Measurements from ENCODE around the gene USP25. TPM values are rescaled to one million over a fixed set of nuclear protein-coding genes. Genes with fewer than 3 reads are reported as not detected.

The USP25 gene
- total and polyA plus RNA-seq, 9 of the 15 experiments (the other 6 are each of a cell fraction or from before 2014, with no cell fraction given) = 7.8 to 44.9 (median 31.4) TPM

GRCh38 chr21:15839601-15840000, 109.8 kb downstream of the USP25 start:
- Histone ChIP-seq H3K9ac (ENCODE audit: insufficient read depth in 1 of 2, low read depth in 2 of 2, low read length in 2 of 2) (no peak overlapping the region), H3K9me1 (ENCODE audit: control insufficient read depth, insufficient read depth, low read length) (no peaks in the 10 kb centered on the region), H3K4me3 (no peak overlapping the region), H3K79me2 (ENCODE audit: control insufficient read depth, insufficient read depth, low read length) (no peaks in the 10 kb centered on the region), H3K4me2 (ENCODE audit: insufficient read depth, low read length) (no peak overlapping the region), H3K36me3 (ENCODE audit: control insufficient read depth, insufficient read depth, low read length) (peaks cover 35% of the 10 kb centered on the region; the same call in 2 of the 3 replicates), H3K27me3 (ENCODE audit: control insufficient read depth in 2 of 2, insufficient read depth in 2 of 2, low read length in 2 of 2) (no peaks in the 10 kb centered on the region), H3K9me3 (replicated peaks; ENCODE audit: control insufficient read depth, insufficient read depth, low read depth, low read length) (no peaks in the 10 kb centered on the region), H3K4me1 (replicated peaks in 1 of 2; ENCODE audit: control insufficient read depth in 2 of 2, insufficient read depth in 2 of 2, low read length in 2 of 2) (no peaks in the 10 kb centered on the region), H2AFZ (ENCODE audit: low read depth, low read length) (no peak overlapping the region), H4K20me1 (replicated peaks; ENCODE audit: control insufficient read depth, insufficient read depth, low read length) (no peaks in the 10 kb centered on the region), H3K27ac (ENCODE audit: extremely low read depth, low read depth, low read length) (no peak overlapping the region)
- BruUV-seq (replicated peaks) = no TSS peak
- WGBS (ENCODE audit: insufficient coverage, low coverage, missing lambda C conversion rate) = 85% methylated on average over 2 of the region's 2 CpGs
- intact Hi-C loops (cut with micrococcal nuclease) (no loop called here), in situ Hi-C loops (cut with MboI) (no loop called here)
- ChIA-PET CTCF (ENCODE audit: low intra/inter-chr PET ratio) (no interaction called here), POLR2A (no interaction called here)
- FAIRE-seq = no peak
- ATAC-seq = no peak
- DNase-seq (ENCODE audit: extremely low read depth in 1 of 4, low spot score in 3 of 4) = no peak
- no peak for TF ChIP-seq ARID1B (IDR thresholded peaks at IDR 0.05)
- TF ChIP-seq, protein P1, sequence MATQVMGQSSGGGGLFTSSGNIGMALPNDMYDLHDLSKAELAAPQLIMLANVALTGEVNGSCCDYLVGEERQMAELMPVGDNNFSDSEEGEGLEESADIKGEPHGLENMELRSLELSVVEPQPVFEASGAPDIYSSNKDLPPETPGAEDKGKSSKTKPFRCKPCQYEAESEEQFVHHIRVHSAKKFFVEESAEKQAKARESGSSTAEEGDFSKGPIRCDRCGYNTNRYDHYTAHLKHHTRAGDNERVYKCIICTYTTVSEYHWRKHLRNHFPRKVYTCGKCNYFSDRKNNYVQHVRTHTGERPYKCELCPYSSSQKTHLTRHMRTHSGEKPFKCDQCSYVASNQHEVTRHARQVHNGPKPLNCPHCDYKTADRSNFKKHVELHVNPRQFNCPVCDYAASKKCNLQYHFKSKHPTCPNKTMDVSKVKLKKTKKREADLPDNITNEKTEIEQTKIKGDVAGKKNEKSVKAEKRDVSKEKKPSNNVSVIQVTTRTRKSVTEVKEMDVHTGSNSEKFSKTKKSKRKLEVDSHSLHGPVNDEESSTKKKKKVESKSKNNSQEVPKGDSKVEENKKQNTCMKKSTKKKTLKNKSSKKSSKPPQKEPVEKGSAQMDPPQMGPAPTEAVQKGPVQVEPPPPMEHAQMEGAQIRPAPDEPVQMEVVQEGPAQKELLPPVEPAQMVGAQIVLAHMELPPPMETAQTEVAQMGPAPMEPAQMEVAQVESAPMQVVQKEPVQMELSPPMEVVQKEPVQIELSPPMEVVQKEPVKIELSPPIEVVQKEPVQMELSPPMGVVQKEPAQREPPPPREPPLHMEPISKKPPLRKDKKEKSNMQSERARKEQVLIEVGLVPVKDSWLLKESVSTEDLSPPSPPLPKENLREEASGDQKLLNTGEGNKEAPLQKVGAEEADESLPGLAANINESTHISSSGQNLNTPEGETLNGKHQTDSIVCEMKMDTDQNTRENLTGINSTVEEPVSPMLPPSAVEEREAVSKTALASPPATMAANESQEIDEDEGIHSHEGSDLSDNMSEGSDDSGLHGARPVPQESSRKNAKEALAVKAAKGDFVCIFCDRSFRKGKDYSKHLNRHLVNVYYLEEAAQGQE (IDR thresholded peaks at IDR 0.05; ENCODE audit: borderline replicate concordance) = no peak
- TF ChIP-seq, protein P1 (CRISPR knock-in tag; IDR thresholded peaks at IDR 0.05; ENCODE audit: low read depth) = no peak
- TF ChIP-seq ZNF717 (CRISPR knock-in tag; IDR thresholded peaks at IDR 0.05) = no peak
